WTC11 (cell line): ENCODE measurements around the gene NSG1. TPM values are rescaled to one million over a fixed set of nuclear protein-coding genes. Genes with fewer than 3 reads are reported as not detected.

ENCODE experiments used
- ATAC-seq: fragments of 200-7000 bp; cut with Tn5 transposase; 2 replicates; pipeline ENCODE4 v1.10.0; 2021; ENCODE audit warnings: mild to moderate bottlenecking, moderate library complexity
- CTCF ChIA-PET: fragments of 300-600 bp; sonication (Branson Sonifier 250); formaldehyde crosslinking; loops from one replicate; lab custom pipeline; 2021; ENCODE audit warnings: antibody characterized with exemption; lab: Charles Lee
- POLR2A ChIA-PET: fragments of 350-600 bp; sonication (Branson Sonifier 250); formaldehyde crosslinking; loops from one replicate; lab custom pipeline; 2021; ENCODE audit warnings: antibody characterized with exemption; lab: Charles Lee
- DNase-seq: peaks from one replicate; pipeline ENCODE4 v3.0.0; 2021; ENCODE audit warnings: low spot score
- H3K27ac Mint-ChIP-seq: 2 replicates; pipeline ENCODE4 v1.8.0; 2021; ENCODE audit warnings: mixed read lengths
- H3K27me3 Mint-ChIP-seq: 2 replicates; pipeline ENCODE4 v1.8.0; 2021; ENCODE audit warnings: low read depth, mild to moderate bottlenecking, moderate library complexity, mixed read lengths
- H3K36me3 Mint-ChIP-seq: 2 replicates; pipeline ENCODE4 v1.8.0; 2021; ENCODE audit warnings: mixed read lengths
- H3K4me1 Mint-ChIP-seq: 2 replicates; pipeline ENCODE4 v1.8.0; 2022; ENCODE audit warnings: mixed read lengths
- H3K4me3 Mint-ChIP-seq: 2 replicates; pipeline ENCODE4 v1.8.0; 2021; ENCODE audit warnings: mild to moderate bottlenecking, moderate library complexity, mixed read lengths
- H3K9me3 Mint-ChIP-seq: 2 replicates; pipeline ENCODE4 v1.8.0; 2021; ENCODE audit warnings: mixed read lengths
- AR ChIP-seq: fragments of 250-450 bp; sonication (Bioruptor Pico); IDR thresholded peaks from 2 replicates; pipeline ENCODE4 v1.9.0; 2021; ENCODE audit warnings: mild to moderate bottlenecking
- ATF6 ChIP-seq: sonication (generic); formaldehyde crosslinking; IDR thresholded peaks from 2 replicates; pipeline ENCODE4 v1.8.1; 2023; ENCODE audit warnings: mild to moderate bottlenecking, missing genetic modification reagents
- E2F1 ChIP-seq: sonication (generic); formaldehyde crosslinking; IDR thresholded peaks from 2 replicates; pipeline ENCODE4 v1.8.0; 2022; ENCODE audit warnings: mild to moderate bottlenecking, missing genetic modification reagents
- ELF4 ChIP-seq: sonication (generic); formaldehyde crosslinking; IDR thresholded peaks from 2 replicates; pipeline ENCODE4 v1.8.1; 2022; ENCODE audit warnings: low read depth, mild to moderate bottlenecking, moderate library complexity, missing genetic modification reagents
- ESRRA ChIP-seq: sonication (generic); formaldehyde crosslinking; IDR thresholded peaks from 2 replicates; pipeline ENCODE4 v1.8.1; 2022; ENCODE audit warnings: mild to moderate bottlenecking, missing genetic modification reagents, borderline replicate concordance
- FOXP1 ChIP-seq: sonication (generic); formaldehyde crosslinking; IDR thresholded peaks from 2 replicates; pipeline ENCODE4 v1.8.0; 2022; ENCODE audit warnings: missing genetic modification reagents, mild to moderate bottlenecking, moderate library complexity, borderline replicate concordance
- HMGA2 ChIP-seq: fragments of 250-450 bp; sonication (Bioruptor Pico); IDR thresholded peaks from 2 replicates; pipeline ENCODE4 v1.4.0; 2021; ENCODE audit warnings: mild to moderate bottlenecking, moderate library complexity
- KAT7 ChIP-seq: sonication (generic); formaldehyde crosslinking; IDR thresholded peaks from 2 replicates; pipeline ENCODE4 v1.8.1; 2023; ENCODE audit warnings: missing genetic modification reagents, mild to moderate bottlenecking, borderline replicate concordance
- NFATC4 ChIP-seq: fragments of 250-450 bp; sonication (Bioruptor Pico); IDR thresholded peaks from 2 replicates; pipeline ENCODE4 v1.9.0; 2021; ENCODE audit warnings: mild to moderate bottlenecking
- NR1H2 ChIP-seq: sonication (generic); formaldehyde crosslinking; IDR thresholded peaks from 2 replicates; pipeline ENCODE4 v1.9.0; 2021; ENCODE audit warnings: mild to moderate bottlenecking, moderate library complexity, missing genetic modification reagents
- PRRX2 ChIP-seq: fragments of 250-450 bp; sonication (Bioruptor Pico); IDR thresholded peaks from 2 replicates; pipeline ENCODE4 v1.8.0; 2021; ENCODE audit warnings: mild to moderate bottlenecking
- SP1 ChIP-seq: sonication (generic); formaldehyde crosslinking; conservative IDR thresholded peaks from 2 replicates; pipeline ENCODE4 v1.8.1; 2022; ENCODE audit warnings: missing genetic modification reagents
- TCF7 ChIP-seq: sonication (generic); formaldehyde crosslinking; IDR thresholded peaks from 2 replicates; pipeline ENCODE4 v1.8.0; 2022; ENCODE audit warnings: mild to moderate bottlenecking, low read depth, missing genetic modification reagents, moderate library complexity
- ZMAT4 ChIP-seq: fragments of 250-450 bp; sonication (Bioruptor Pico); IDR thresholded peaks from 2 replicates; pipeline ENCODE4 v1.9.0; 2021; ENCODE audit warnings: mild to moderate bottlenecking
- ZNF281 ChIP-seq: sonication (generic); formaldehyde crosslinking; IDR thresholded peaks from 2 replicates; pipeline ENCODE4 v1.8.0; 2023; ENCODE audit warnings: mild to moderate bottlenecking, missing genetic modification reagents
- ZNF423 ChIP-seq: fragments of 250-450 bp; sonication (Bioruptor Pico); IDR thresholded peaks from 2 replicates; pipeline ENCODE4 v2.1.2; 2022; ENCODE audit warnings: mild to moderate bottlenecking, moderate library complexity
- ZNF532 ChIP-seq: fragments of 250-450 bp; sonication (Bioruptor Pico); IDR thresholded peaks from 2 replicates; pipeline ENCODE4 v1.9.0; 2021; ENCODE audit warnings: mild to moderate bottlenecking, borderline replicate concordance
- total RNA-seq: library from RNA; stranded (reverse); gene quantifications from 3 replicates; pipeline ENCODE4 v1.2.3, GENCODE V29; 2021

NSG1 gene
- total RNA-seq, 1 experiment from 2014 or later, result 24.2 TPM

- TF ChIP-seq ZNF532 (no peak), SP1 (CRISPR knock-in tag) (no peak), ZNF423 (no peak), KAT7 (CRISPR knock-in tag) (no peak), PRRX2 (CRISPR knock-in tag) (no peak), TCF7 (CRISPR knock-in tag) (no peak), ELF4 (CRISPR knock-in tag) (no peak), ATF6 (CRISPR knock-in tag) (no peak), FOXP1 (no peak), NR1H2 (no peak), NFATC4 (CRISPR knock-in tag) (no peak), ESRRA (CRISPR knock-in tag) (no peak)
These were observed 37.0 kb upstream of the NSG1 start (continued) for GRCh38 chr4:4349867-4350266.

- peaks cover 26% of the 10 kb centered on the region for H3K27me3 Mint-ChIP-seq
- no peak overlapping the region for H3K4me3 Mint-ChIP-seq
- 0 out of 2 replicates have a peak, but pooled peaks cover 3% of the 10 kb centered on the region for H3K4me1 Mint-ChIP-seq
- H3K27ac Mint-ChIP-seq, result no peak overlapping the region
- DNase-seq, result no peak
- no peak for TF ChIP-seq HMGA2 (CRISPR knock-in tag)
- CTCF ChIA-PET, result no interaction called here
- POLR2A ChIA-PET, result no interaction called here
- H3K9me3 Mint-ChIP-seq, result peaks cover 13% of the 10 kb centered on the region
- ATAC-seq, result no peak
- H3K36me3 Mint-ChIP-seq, result no peaks in the 10 kb centered on the region; the same call in 1 of the 2 replicates
These were observed 36.0 kb upstream of the NSG1 start for GRCh38 chr4:4350909-4351308.

GRCh38 chr4:4355302-4355701 is 31.6 kb upstream of the NSG1 start:
- ChIA-PET POLR2A (no interaction called here), CTCF (no interaction called here)
- no peak for TF ChIP-seq ZNF281 (CRISPR knock-in tag)
- no peak for TF ChIP-seq AR (CRISPR knock-in tag)
- TF ChIP-seq E2F1 (CRISPR knock-in tag), result no peak
- no peak for TF ChIP-seq ZMAT4 (CRISPR knock-in tag)
- no peak for TF ChIP-seq HMGA2 (CRISPR knock-in tag)

More at GRCh38 chr4:4355302-4355701, 31.6 kb upstream of the NSG1 start:
- Mint-ChIP-seq H3K4me3 (no peak overlapping the region), H3K27me3 (peaks cover 11% of the 10 kb centered on the region), H3K27ac (no peak overlapping the region), H3K4me1 (0 out of 2 replicates have a peak, but pooled peaks cover 2% of the 10 kb centered on the region), H3K9me3 (no peaks in the 10 kb centered on the region), H3K36me3 (no peaks in the 10 kb centered on the region)
- ATAC-seq (no peak), DNase-seq (no peak)
